Transverse colon (tissue), 4 donors: Measurements from ENCODE around the gene SPACA6. TPM values are rescaled to one million over a fixed set of nuclear protein-coding genes. Genes with fewer than 3 reads are reported as not detected.
A peak's percentile ranks its signal among the peaks of the same experiment; 100 is the strongest.

Source experiments
- DNase-seq: peaks from one replicate; pipeline ENCODE4 v3.0.0-alpha.2; 2019
- H3K27ac ChIP-seq, 4 donors: fragments of 200-600 bp; sonication (generic); 2 replicates each; pipeline ENCODE4 v1.5.1; 2016 to 2018; ENCODE audit warnings: inconsistent platforms in 4 of 4
- H3K27me3 ChIP-seq: fragments of 200-600 bp; sonication (generic); 2 replicates; pipeline ENCODE4 v1.5.1; 2017; ENCODE audit warnings: inconsistent platforms
- H3K36me3 ChIP-seq, 4 donors: fragments of 200-600 bp; sonication (generic); 2 replicates each; pipeline ENCODE4 v1.5.1; 2017 to 2019; ENCODE audit warnings: inconsistent platforms in 4 of 4
- H3K4me1 ChIP-seq, 4 donors: fragments of 200-600 bp; sonication (generic); 2 replicates each; pipeline ENCODE4 v1.5.1; 2017 to 2020; ENCODE audit warnings: inconsistent platforms in 4 of 4
- H3K4me3 ChIP-seq, 4 donors: fragments of 200-600 bp; sonication (generic); 1 replicate in 1 of 4; 2 replicates in 3 of 4; pipeline versions ENCODE4 v1.5.1 to v1.6.1; 2017 to 2019; ENCODE audit warnings: inconsistent platforms in 4 of 4
- H3K9me3 ChIP-seq, 2 donors: fragments of 200-600 bp; sonication (generic); 2 replicates each; pipeline ENCODE4 v1.5.1; 2017 to 2019; ENCODE audit warnings: inconsistent platforms in 2 of 2
- CTCF ChIP-seq, 5 experiments: fragments of 200-600 bp in 3 of 5; fragments of 450-650 bp in 2 of 5; sonication (generic) in 3 of 5; IDR thresholded peaks; 1 replicate in 2 of 5; 2 replicates in 3 of 5; pipeline ENCODE4 v1.5.1; 2016 to 2017; ENCODE audit warnings: antibody characterized with exemption in 5 of 5, inconsistent platforms in 3 of 5, mild to moderate bottlenecking in 2 of 5, moderate library complexity in 1 of 5
- EP300 ChIP-seq: sonication (generic); formaldehyde crosslinking; IDR thresholded peaks from one replicate; pipeline ENCODE4 v1.6.1; 2017; ENCODE audit warnings: antibody characterized with exemption, low read depth
- POLR2A ChIP-seq: fragments of 450-650 bp; IDR thresholded peaks from one replicate; pipeline ENCODE4 v1.6.1; 2016; ENCODE audit warnings: antibody characterized with exemption, mild to moderate bottlenecking, moderate library complexity
- POLR2AphosphoS5 ChIP-seq, 3 donors: sonication (generic); formaldehyde crosslinking; IDR thresholded peaks; one replicate each; pipeline ENCODE4 v1.6.1; 2016; ENCODE audit warnings: antibody characterized with exemption in 3 of 3
- WGBS, 2 donors: methylation state at CpG; one replicate each; pipeline ENCODE4 v1.1.5; 2018; ENCODE audit warnings: low coverage in 1 of 2; 5-methylcytosine and 5-hydroxymethylcytosine counted together
- in situ Hi-C, 4 donors: fragments of 200-750 bp; cut with MboI; loops; one replicate each; pipeline versions ENCODE4 v1.15.0 to v1.15.1; 2017; ENCODE audit warnings: low sequenced_read_pairs in 3 of 4, low pct_ligation_motif_present in 1 of 4, low pct_unique_long_range_greater_than_20kb in 1 of 4
- intact Hi-C: fragments of 100-400 bp; cut with DNase I; formaldehyde crosslinking; loops from one replicate; pipeline ENCODE4 v1.15.1; 2023; ENCODE audit warnings: low total_unique reads
- total RNA-seq, 4 donors: library from RNA; depleted of rRNA; stranded (reverse); fragments of >200 nt; gene quantifications; one replicate each; pipeline ENCODE4 v1.1.0, GENCODE V29; 2016

Gene SPACA6
- total RNA-seq, 4 donors from 2014 or later: 2.3 to 25.1 (median 12.4) TPM

- Histone ChIP-seq H3K27ac (no peak overlapping the region), H3K9me3 (no peaks in the 10 kb centered on the region), H3K36me3 (no peaks in the 10 kb centered on the region), H3K4me3 (no peak overlapping the region), H3K4me1 (peaks cover 0 to 7% (median 3%) of the 10 kb centered on the region in 4 donors), H3K27me3 (peaks cover 23% of the 10 kb centered on the region)
- intact Hi-C loops: no loop called here
- no peak for DNase-seq
- TF ChIP-seq POLR2AphosphoS5 (IDR thresholded peaks at IDR 0.05): no peak
- no peak for TF ChIP-seq EP300
- no peak for TF ChIP-seq POLR2A
- no peak for TF ChIP-seq CTCF (IDR thresholded peaks at IDR 0.05)
- 53 to 70% methylated on average over 3 of the region's 3 CpGs for WGBS, 2 donors
- in situ Hi-C loops: no loop called here
Observed at GRCh38 chr19:51714848-51715247, 21.7 kb downstream of the SPACA6 start.

- 92% methylated on average over 3 of the region's 3 CpGs; no CpG with 5 or more reads in 1 of the 2 donors for WGBS, 2 donors
- intact Hi-C loops (no loop called here), in situ Hi-C loops (no loop called here)
- no peak for DNase-seq
- TF ChIP-seq POLR2A (no peak), POLR2AphosphoS5 (IDR thresholded peaks at IDR 0.05) (no peak), CTCF (IDR thresholded peaks at IDR 0.05) (no peak)
- peaks cover 33% of the 10 kb centered on the region for H3K27me3 ChIP-seq
- no peaks in the 10 kb centered on the region for H3K36me3 ChIP-seq
- no peak overlapping the region for H3K4me3 ChIP-seq
- H3K9me3 ChIP-seq: no peaks in the 10 kb centered on the region
- H3K4me1 ChIP-seq: peaks cover 0 to 7% (median 3%) of the 10 kb centered on the region in 4 donors
- H3K27ac ChIP-seq: no peak overlapping the region
Observed at GRCh38 chr19:51715850-51716249, 22.7 kb downstream of the SPACA6 start.

GRCh38 chr19:51716925-51717324, 23.8 kb downstream of the SPACA6 start:
- no peaks in the 10 kb centered on the region for H3K9me3 ChIP-seq
- no peaks in the 10 kb centered on the region for H3K36me3 ChIP-seq
- intact Hi-C loops (no loop called here), in situ Hi-C loops (no loop called here)
- DNase-seq: no peak
- no peak overlapping the region for H3K4me3 ChIP-seq
- TF ChIP-seq POLR2A: no peak
- no peak for TF ChIP-seq CTCF (IDR thresholded peaks at IDR 0.05)
- no peak for TF ChIP-seq EP300
- no peak for TF ChIP-seq POLR2AphosphoS5 (IDR thresholded peaks at IDR 0.05)
- peaks cover 41% of the 10 kb centered on the region for H3K27me3 ChIP-seq
- WGBS, 2 donors: 84% methylated on average over 11 of the region's 11 CpGs; no CpG with 5 or more reads in 1 of the 2 donors
- H3K4me1 ChIP-seq: peaks cover 0 to 7% (median 3%) of the 10 kb centered on the region in 4 donors
- H3K27ac ChIP-seq: no peak overlapping the region

- Histone ChIP-seq H3K4me1 (peaks cover 0 to 7% (median 3%) of the 10 kb centered on the region in 4 donors), H3K27ac (no peak overlapping the region), H3K9me3 (no peaks in the 10 kb centered on the region), H3K36me3 (no peaks in the 10 kb centered on the region), H3K4me3 (peak overlapping the region in 1 of 4 donors; percentile 19), H3K27me3 (peaks cover 55% of the 10 kb centered on the region)
- TF ChIP-seq EP300 (no peak), POLR2A (no peak), CTCF (IDR thresholded peaks at IDR 0.05) (no peak), POLR2AphosphoS5 (IDR thresholded peaks at IDR 0.05) (no peak)
- intact Hi-C loops (no loop called here), in situ Hi-C loops (no loop called here)
- 40% methylated on average over 68 of the region's 83 CpGs; no CpG with 5 or more reads in 1 of the 2 donors for WGBS, 2 donors
- DNase-seq: no peak
Observed at GRCh38 chr19:51719251-51719988, 26.3 kb downstream of the SPACA6 start.
